C4-2B (cell line): ENCODE measurements around the gene PLCXD1.
"Not testable (repeated sequence)": the region's sequence is repeated elsewhere in the genome, so short reads cannot be mapped to it uniquely, and the experiment has no call there.

Source experiments
- H3K27ac ChIP-seq: fragments of 450-650 bp; 2 replicates; pipeline ENCODE4 v1.5.1; 2017
- CTCF ChIP-seq: fragments of 450-650 bp; conservative IDR thresholded peaks from 2 replicates; pipeline ENCODE4 v1.5.1; 2017; ENCODE audit warnings: mild to moderate bottlenecking
- ZFX ChIP-seq: fragments of 450-650 bp; IDR thresholded peaks from 2 replicates; pipeline ENCODE4 v1.6.1; 2017

Gene PLCXD1

GRCh38 chrX:281166-281999 is at the start of gene PLCXD1:
Gene PLCXD1, plus strand, starts transcription at chrX:281381. Its CDS starts 2,807 bp downstream, at chrX:284188.
- H3K27ac ChIP-seq, result no peak within 1 kb of the TSS
- TF ChIP-seq CTCF (no peak), ZFX (no peak)

- H3K27ac ChIP-seq, result not testable (repeated sequence)
Observed at GRCh38 chrX:231637-232277, 49.4 kb upstream of the PLCXD1 start.

- not testable (repeated sequence) for H3K27ac ChIP-seq
Observed at GRCh38 chrX:232278-232655, 48.9 kb upstream of the PLCXD1 start.

GRCh38 chrX:236201-236600 is 45.0 kb upstream of the PLCXD1 start:
- H3K27ac ChIP-seq, result not testable (repeated sequence)

- H3K27ac ChIP-seq, result no peak overlapping the region
- TF ChIP-seq ZFX, result no peak
Observed at GRCh38 chrX:250965-251364, 30.2 kb upstream of the PLCXD1 start.

- not testable (repeated sequence) for H3K27ac ChIP-seq
Observed at GRCh38 chrX:251396-252243, 29.6 kb upstream of the PLCXD1 start.

- TF ChIP-seq ZFX, result no peak
- no peak for TF ChIP-seq CTCF
- H3K27ac ChIP-seq, result no peak overlapping the region
Observed at GRCh38 chrX:252244-252956, 28.8 kb upstream of the PLCXD1 start.

GRCh38 chrX:252957-253291 is 28.3 kb upstream of the PLCXD1 start:
- no peak overlapping the region for H3K27ac ChIP-seq
- TF ChIP-seq CTCF, result no peak
- no peak for TF ChIP-seq ZFX

- TF ChIP-seq CTCF, result no peak
- no peak overlapping the region for H3K27ac ChIP-seq
Observed at GRCh38 chrX:253451-254297, 27.5 kb upstream of the PLCXD1 start.
